PC-3 (cell line): Measurements from ENCODE around the gene TRAPPC13. TPM values are rescaled to one million over a fixed set of nuclear protein-coding genes. Genes with fewer than 3 reads are reported as not detected.

Experiments used
- ATAC-seq: fragments of 200-7000 bp; cut with Tn5 transposase; 2 replicates; pipeline ENCODE4 v1.9.1; 2020; ENCODE audit warnings: mild to moderate bottlenecking, moderate library complexity
- BruUV-seq: library from RNA; stranded (reverse); fragments of 400-500 nt; replicated peaks from 2 replicates; lab custom pipeline; 2021; lab: Mats Ljungman, UMichigan
- CTCF ChIA-PET: fragments of 300-600 bp; sonication (Branson Sonifier 250); formaldehyde crosslinking; loops from one replicate; lab custom pipeline; 2022; ENCODE audit warnings: antibody characterized with exemption; lab: Charles Lee
- POLR2A ChIA-PET: fragments of 300-600 bp; sonication (Branson Sonifier 250); formaldehyde crosslinking; loops from one replicate; lab custom pipeline; 2022; ENCODE audit warnings: antibody characterized with exemption; ENCODE audit not compliant: unreplicated experiment; lab: Charles Lee
- DNase-seq: peaks from one replicate; pipeline ENCODE4 v3.0.0-alpha.2; 2015
- H2AFZ ChIP-seq: fragments of 300-600 bp; sonication (generic); 2 replicates; pipeline ENCODE4 v1.6.0; 2016; ENCODE audit warnings: antibody characterized with exemption, low read length
- H3F3A ChIP-seq: fragments of 300-600 bp; sonication (generic); one replicate; pipeline ENCODE4 v1.6.0; 2017; ENCODE audit warnings: antibody characterized with exemption, low read length, control low read depth, mild to moderate bottlenecking; ENCODE audit not compliant: unreplicated experiment
- H3K27ac ChIP-seq: fragments of 300-600 bp; sonication (generic); 2 replicates; pipeline ENCODE4 v1.5.1; 2016; ENCODE audit warnings: mild to moderate bottlenecking, low read length
- H3K27me3 ChIP-seq: fragments of 300-600 bp; sonication (generic); 2 replicates; pipeline ENCODE4 v1.6.1; 2016; ENCODE audit warnings: low read length, mixed read lengths
- H3K36me3 ChIP-seq: fragments of 300-600 bp; sonication (generic); 2 replicates; pipeline ENCODE4 v1.6.1; 2016; ENCODE audit warnings: low read depth, mixed run types, low read length, mixed read lengths
- H3K4me1 ChIP-seq: fragments of 300-600 bp; sonication (generic); 2 replicates; pipeline ENCODE4 v1.5.1; 2016; ENCODE audit warnings: low read length; ENCODE audit not compliant: insufficient read depth
- H3K4me2 ChIP-seq: fragments of 300-600 bp; sonication (generic); 2 replicates; pipeline ENCODE4 v1.6.0; 2016; ENCODE audit warnings: low read length
- H3K4me3 ChIP-seq: fragments of 300-600 bp; sonication (generic); 2 replicates; pipeline ENCODE4 v1.5.1; 2016; ENCODE audit warnings: mild to moderate bottlenecking, low read length, mixed read lengths
- H3K79me2 ChIP-seq: fragments of 300-600 bp; sonication (generic); 2 replicates; pipeline ENCODE4 v1.6.1; 2017; ENCODE audit warnings: low read length, mixed read lengths
- H3K9ac ChIP-seq: fragments of 300-600 bp; sonication (generic); 2 replicates; pipeline ENCODE4 v1.6.0; 2016; ENCODE audit warnings: mild to moderate bottlenecking, low read length
- H3K9me2 ChIP-seq: fragments of 300-600 bp; sonication (generic); replicated peaks from 2 replicates; pipeline ENCODE4 v1.6.1; 2016; ENCODE audit warnings: mixed run types, low read length, mixed read lengths
- H3K9me3 ChIP-seq: fragments of 300-600 bp; sonication (generic); 2 replicates; pipeline ENCODE4 v1.6.1; 2016; ENCODE audit warnings: low read length, mixed read lengths
- H4K20me1 ChIP-seq: fragments of 300-600 bp; sonication (generic); 2 replicates; pipeline ENCODE4 v1.6.1; 2016; ENCODE audit warnings: low read length, mixed read lengths
- EZH2 ChIP-seq: fragments of 300-600 bp; sonication (generic); IDR thresholded peaks from one replicate; pipeline ENCODE4 v1.6.1; 2017; ENCODE audit warnings: antibody characterized with exemption, mild to moderate bottlenecking, low read length; ENCODE audit not compliant: unreplicated experiment
- EZH2phosphoT487 ChIP-seq: fragments of 300-600 bp; sonication (generic); IDR thresholded peaks from 2 replicates; pipeline ENCODE4 v1.6.1; 2018; ENCODE audit warnings: mild to moderate bottlenecking, antibody characterized with exemption, low read length, borderline replicate concordance
- intact Hi-C: fragments of 100-400 bp; cut with micrococcal nuclease; formaldehyde crosslinking; loops from 2 replicates; pipeline ENCODE4 v1.9.0; 2023
- total RNA-seq: library from RNA; depleted of rRNA; stranded (reverse); fragments of >200 nt; gene quantifications from 2 replicates; pipeline ENCODE4 v1.2.3, GENCODE V29; 2014
- TF ChIP-seq, protein P1 (sequence below): fragments of 300-600 bp; sonication (generic); conservative IDR thresholded peaks from 2 replicates; pipeline ENCODE4 v1.5.1; 2017; ENCODE audit warnings: antibody characterized with exemption, low read depth, mild to moderate bottlenecking, low read length

TRAPPC13 gene
- total RNA-seq, 1 experiment from 2014 or later: 6.6 TPM

DNA sequence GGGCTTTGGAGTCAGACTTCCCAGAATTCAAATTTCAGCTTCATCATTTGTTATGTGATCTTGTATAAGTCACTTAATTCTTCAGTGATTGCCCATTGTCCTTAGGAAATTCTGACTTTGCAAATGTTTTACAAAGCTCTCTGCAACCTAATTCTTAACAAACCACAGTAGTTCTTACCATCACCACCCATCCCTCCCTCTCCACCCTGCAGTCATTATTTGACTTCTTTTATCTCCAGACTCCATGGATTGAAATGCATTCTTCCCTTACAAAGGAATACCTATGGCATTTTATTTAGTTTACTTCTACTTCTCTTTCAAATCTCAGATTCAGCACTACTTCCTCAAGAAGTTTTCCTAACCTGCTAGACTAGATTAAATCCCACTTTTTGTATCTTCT, 23.1 kb downstream of the TRAPPC13 start:
- no peaks in the 10 kb centered on the region for H3K4me1 ChIP-seq
- H3K9me3 ChIP-seq: no peaks in the 10 kb centered on the region
- H4K20me1 ChIP-seq: no peaks in the 10 kb centered on the region
- H3K27me3 ChIP-seq: no peaks in the 10 kb centered on the region
- POLR2A ChIA-PET: no interaction called here
- BruUV-seq: no TSS peak
- TF ChIP-seq EZH2phosphoT487: no peak
- no peak for TF ChIP-seq EZH2
- TF ChIP-seq, protein P1, sequence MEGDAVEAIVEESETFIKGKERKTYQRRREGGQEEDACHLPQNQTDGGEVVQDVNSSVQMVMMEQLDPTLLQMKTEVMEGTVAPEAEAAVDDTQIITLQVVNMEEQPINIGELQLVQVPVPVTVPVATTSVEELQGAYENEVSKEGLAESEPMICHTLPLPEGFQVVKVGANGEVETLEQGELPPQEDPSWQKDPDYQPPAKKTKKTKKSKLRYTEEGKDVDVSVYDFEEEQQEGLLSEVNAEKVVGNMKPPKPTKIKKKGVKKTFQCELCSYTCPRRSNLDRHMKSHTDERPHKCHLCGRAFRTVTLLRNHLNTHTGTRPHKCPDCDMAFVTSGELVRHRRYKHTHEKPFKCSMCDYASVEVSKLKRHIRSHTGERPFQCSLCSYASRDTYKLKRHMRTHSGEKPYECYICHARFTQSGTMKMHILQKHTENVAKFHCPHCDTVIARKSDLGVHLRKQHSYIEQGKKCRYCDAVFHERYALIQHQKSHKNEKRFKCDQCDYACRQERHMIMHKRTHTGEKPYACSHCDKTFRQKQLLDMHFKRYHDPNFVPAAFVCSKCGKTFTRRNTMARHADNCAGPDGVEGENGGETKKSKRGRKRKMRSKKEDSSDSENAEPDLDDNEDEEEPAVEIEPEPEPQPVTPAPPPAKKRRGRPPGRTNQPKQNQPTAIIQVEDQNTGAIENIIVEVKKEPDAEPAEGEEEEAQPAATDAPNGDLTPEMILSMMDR: no peak
- H3K4me2 ChIP-seq: no peak overlapping the region
- no peaks in the 10 kb centered on the region for H3K9me2 ChIP-seq
- no peaks in the 10 kb centered on the region for H3F3A ChIP-seq
- H3K9ac ChIP-seq: no peak overlapping the region
- H3K27ac ChIP-seq: no peak overlapping the region
- H3K36me3 ChIP-seq: no peaks in the 10 kb centered on the region
- no peak overlapping the region for H3K4me3 ChIP-seq
- ATAC-seq (no peak), DNase-seq (no peak)
- CTCF ChIA-PET: no interaction called here
- H3K79me2 ChIP-seq: no peaks in the 10 kb centered on the region
- intact Hi-C loops: no loop called here
- no peak overlapping the region for H2AFZ ChIP-seq

DNA sequence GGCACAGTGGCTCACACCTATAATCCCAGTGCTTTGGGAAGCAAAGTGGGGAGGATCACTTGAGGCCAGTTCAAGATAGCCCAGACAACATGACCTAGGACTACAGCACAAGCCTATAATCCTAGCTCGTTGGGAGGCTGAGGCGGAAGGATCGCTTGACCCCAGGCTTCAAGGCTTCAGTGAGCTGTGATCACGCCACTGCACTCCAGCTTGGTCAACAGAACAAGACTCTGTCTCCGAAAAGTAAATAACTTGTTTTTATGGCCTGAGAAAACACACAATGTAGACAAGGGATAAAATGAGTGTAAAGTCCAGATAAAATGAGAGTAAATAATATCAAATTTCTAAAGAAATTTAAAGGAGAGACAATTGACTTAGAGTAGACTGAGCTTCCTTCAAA, 26.3 kb downstream of the TRAPPC13 start:
- no peaks in the 10 kb centered on the region for H4K20me1 ChIP-seq
- H3K79me2 ChIP-seq: no peaks in the 10 kb centered on the region
- DNase-seq (no peak), ATAC-seq (peak; percentile 37; the same call in 1 of the 2 replicates)
- no peaks in the 10 kb centered on the region for H3K9me3 ChIP-seq
- no peaks in the 10 kb centered on the region for H3F3A ChIP-seq
- no peak overlapping the region for H3K4me3 ChIP-seq
- no peak overlapping the region for H3K27ac ChIP-seq
- no peaks in the 10 kb centered on the region for H3K27me3 ChIP-seq
- H2AFZ ChIP-seq: no peak overlapping the region
- intact Hi-C loops: no loop called here
- H3K4me2 ChIP-seq: no peak overlapping the region
- no peaks in the 10 kb centered on the region for H3K36me3 ChIP-seq
- ChIA-PET CTCF (no interaction called here), POLR2A (no interaction called here)
- no peaks in the 10 kb centered on the region for H3K4me1 ChIP-seq
- H3K9ac ChIP-seq: no peak overlapping the region
- BruUV-seq: no TSS peak
- H3K9me2 ChIP-seq: no peaks in the 10 kb centered on the region
- TF ChIP-seq, protein P1: no peak
- no peak for TF ChIP-seq EZH2phosphoT487
- TF ChIP-seq EZH2: no peak

DNA sequence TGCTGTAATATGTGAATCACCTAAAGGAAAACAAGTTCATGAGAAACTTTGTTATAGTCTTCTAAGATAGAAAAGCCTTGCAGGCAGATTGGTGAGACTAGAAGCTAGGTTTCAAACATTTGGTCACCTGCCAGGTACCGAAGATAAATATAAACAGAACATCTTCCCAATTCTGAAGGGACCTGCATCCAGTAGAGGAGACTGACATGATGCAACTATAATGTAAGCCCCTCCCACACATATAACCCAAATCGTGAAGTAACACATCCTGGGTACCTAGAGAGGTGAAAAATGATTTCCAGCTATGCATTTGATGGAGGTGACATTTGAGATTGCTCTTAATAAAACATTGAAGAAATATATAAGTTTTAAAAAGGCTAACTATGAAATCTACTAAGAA, 29.9 kb downstream of the TRAPPC13 start:
- no peak overlapping the region for H3K4me3 ChIP-seq
- H3F3A ChIP-seq: no peaks in the 10 kb centered on the region
- intact Hi-C loops: no loop called here
- no peak overlapping the region for H3K27ac ChIP-seq
- TF ChIP-seq EZH2: no peak
- no peak for TF ChIP-seq EZH2phosphoT487
- TF ChIP-seq, protein P1: no peak
- H3K79me2 ChIP-seq: no peaks in the 10 kb centered on the region
- H3K9me3 ChIP-seq: no peaks in the 10 kb centered on the region
- H3K4me2 ChIP-seq: no peak overlapping the region
- ChIA-PET POLR2A (no interaction called here), CTCF (no interaction called here)
- DNase-seq: no peak
- no peak for ATAC-seq
- H3K27me3 ChIP-seq: no peaks in the 10 kb centered on the region
- H3K9me2 ChIP-seq: no peaks in the 10 kb centered on the region
- no peaks in the 10 kb centered on the region for H4K20me1 ChIP-seq
- H3K36me3 ChIP-seq: no peaks in the 10 kb centered on the region
- H2AFZ ChIP-seq: no peak overlapping the region
- no TSS peak for BruUV-seq
- H3K4me1 ChIP-seq: no peaks in the 10 kb centered on the region
- H3K9ac ChIP-seq: no peak overlapping the region
